GM10248 (cell line): ENCODE data around the gene CDH11.

Source experiments
- CTCF ChIA-PET: fragments of 300-600 bp; sonication (Branson Sonifier 250); formaldehyde crosslinking; extraction: SDS; loops from one replicate; lab custom pipeline; 2021; ENCODE audit warnings: antibody characterized with exemption; lab: Yijun Ruan, JAX
- POLR2A ChIA-PET: fragments of 350-650 bp; sonication (Branson Sonifier 250); formaldehyde crosslinking; extraction: SDS; loops from one replicate; lab custom pipeline; 2020; ENCODE audit warnings: antibody characterized with exemption; lab: Yijun Ruan, JAX
- DNase-seq: peaks from one replicate; pipeline ENCODE4 v3.0.0; 2012; ENCODE audit errors: extremely low spot score
- TF ChIP-seq, protein P1 (sequence below): IDR thresholded peaks from 2 replicates; pipeline ENCODE4 v1.5.1; 2012; ENCODE audit warnings: mild to moderate bottlenecking, low read depth; ENCODE audit errors: extremely low read depth, missing control alignments, control extremely low read depth

CDH11 gene

DNA sequence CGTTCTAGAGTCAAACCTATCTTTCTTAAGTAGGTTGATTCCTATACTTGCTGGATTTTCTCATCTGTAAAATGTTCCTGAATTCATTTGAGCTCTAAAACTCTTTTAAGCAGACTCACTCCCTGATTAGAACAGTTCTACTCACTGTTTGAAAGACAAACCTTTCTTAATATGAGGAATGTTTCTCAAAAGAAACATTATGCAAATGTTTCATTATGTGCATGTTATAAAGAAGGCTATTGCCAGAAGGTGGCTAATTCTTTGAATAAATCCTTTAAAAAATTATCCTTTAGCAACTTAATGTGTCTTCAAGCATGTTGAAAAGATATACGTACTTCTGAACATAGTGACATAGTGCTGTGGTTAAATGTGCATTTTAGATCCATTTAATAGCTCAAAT is 124.1 kb downstream of the CDH11 start:
- TF ChIP-seq, protein P1, sequence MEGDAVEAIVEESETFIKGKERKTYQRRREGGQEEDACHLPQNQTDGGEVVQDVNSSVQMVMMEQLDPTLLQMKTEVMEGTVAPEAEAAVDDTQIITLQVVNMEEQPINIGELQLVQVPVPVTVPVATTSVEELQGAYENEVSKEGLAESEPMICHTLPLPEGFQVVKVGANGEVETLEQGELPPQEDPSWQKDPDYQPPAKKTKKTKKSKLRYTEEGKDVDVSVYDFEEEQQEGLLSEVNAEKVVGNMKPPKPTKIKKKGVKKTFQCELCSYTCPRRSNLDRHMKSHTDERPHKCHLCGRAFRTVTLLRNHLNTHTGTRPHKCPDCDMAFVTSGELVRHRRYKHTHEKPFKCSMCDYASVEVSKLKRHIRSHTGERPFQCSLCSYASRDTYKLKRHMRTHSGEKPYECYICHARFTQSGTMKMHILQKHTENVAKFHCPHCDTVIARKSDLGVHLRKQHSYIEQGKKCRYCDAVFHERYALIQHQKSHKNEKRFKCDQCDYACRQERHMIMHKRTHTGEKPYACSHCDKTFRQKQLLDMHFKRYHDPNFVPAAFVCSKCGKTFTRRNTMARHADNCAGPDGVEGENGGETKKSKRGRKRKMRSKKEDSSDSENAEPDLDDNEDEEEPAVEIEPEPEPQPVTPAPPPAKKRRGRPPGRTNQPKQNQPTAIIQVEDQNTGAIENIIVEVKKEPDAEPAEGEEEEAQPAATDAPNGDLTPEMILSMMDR = no peak
- DNase-seq = no peak
- CTCF ChIA-PET = no interaction called here
- POLR2A ChIA-PET = no interaction called here

DNA sequence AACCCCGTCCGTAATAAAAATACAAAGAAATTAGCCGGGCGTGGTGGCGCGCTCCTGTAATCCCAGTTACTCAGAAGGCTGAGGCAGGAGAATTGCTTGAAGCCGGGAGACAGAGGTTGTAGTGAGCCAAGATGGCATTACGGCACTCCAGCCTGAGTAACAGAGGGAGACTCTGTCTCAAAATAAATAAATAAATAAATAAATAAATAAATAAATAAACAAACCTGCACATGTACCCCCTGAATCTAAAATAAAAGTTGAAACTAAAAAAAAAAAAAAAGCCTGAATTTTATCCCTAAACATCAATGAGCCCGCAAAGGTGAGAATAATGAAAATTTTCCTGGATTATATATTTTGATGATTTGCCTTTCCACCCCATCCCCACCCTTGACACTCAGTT is 124.7 kb downstream of the CDH11 start:
- ChIA-PET POLR2A (no interaction called here), CTCF (no interaction called here)
- DNase-seq = no peak
- TF ChIP-seq, protein P1 = no peak

DNA sequence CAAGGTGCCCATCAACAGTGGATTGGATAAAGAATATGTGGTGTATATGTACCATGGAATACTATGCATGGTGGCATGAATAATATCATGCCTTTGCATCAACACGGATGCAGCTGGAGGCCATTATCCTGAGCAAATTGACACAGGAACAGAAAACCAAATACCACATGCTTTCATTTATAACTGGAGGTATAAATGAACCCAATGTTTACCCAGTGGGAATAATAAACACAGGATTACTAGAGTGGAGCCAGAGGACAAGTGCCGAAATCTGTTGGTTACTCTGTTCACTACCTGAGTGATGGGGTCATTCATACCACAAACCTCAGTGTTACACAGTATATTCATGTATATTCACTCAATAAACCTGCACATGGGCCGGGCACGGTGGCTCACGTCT is 125.2 kb downstream of the CDH11 start:
- no peak for DNase-seq
- TF ChIP-seq, protein P1 = no peak
- CTCF ChIA-PET = no interaction called here
- POLR2A ChIA-PET = no interaction called here

DNA sequence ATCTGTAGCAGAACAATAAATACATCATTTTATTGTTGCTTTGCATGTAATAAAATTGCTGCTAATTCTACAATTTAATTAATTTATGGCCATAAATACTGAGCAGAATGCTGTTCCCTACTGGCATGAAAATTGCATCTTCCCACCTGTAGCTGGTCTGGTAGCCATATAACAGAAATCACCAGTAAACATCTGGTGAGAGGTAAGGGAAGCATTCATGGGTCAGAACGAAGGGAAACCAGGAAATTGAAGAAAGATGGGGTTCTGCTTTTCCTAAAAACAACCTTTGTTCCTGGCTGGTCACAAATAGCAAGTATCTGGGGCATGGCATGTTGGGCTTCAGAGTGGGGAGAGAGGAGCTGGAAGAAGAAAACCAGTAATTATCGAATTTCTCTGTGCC is 128.4 kb downstream of the CDH11 start:
- CTCF ChIA-PET = no interaction called here
- TF ChIP-seq, protein P1 = no peak
- no peak for DNase-seq
- POLR2A ChIA-PET = no interaction called here

DNA sequence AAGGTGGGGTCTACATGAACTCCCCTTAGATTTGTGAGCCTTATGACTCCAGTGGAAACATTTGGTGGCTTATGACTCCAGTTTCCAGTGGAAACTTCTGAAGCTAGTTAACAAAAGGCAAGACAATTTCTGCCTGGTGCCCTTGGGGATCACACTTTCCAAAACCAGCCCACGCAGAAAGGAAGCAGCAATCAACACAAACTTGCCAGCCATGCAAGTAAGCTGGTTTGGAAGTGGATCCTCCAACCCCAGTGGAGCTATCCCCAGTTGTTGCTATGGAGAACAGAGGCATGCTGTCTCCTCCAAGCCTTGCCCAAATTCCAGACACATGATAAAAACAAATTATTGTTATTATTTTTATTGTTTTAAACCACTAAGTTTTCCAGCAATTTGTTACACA is 130.9 kb downstream of the CDH11 start:
- no peak for DNase-seq

DNA sequence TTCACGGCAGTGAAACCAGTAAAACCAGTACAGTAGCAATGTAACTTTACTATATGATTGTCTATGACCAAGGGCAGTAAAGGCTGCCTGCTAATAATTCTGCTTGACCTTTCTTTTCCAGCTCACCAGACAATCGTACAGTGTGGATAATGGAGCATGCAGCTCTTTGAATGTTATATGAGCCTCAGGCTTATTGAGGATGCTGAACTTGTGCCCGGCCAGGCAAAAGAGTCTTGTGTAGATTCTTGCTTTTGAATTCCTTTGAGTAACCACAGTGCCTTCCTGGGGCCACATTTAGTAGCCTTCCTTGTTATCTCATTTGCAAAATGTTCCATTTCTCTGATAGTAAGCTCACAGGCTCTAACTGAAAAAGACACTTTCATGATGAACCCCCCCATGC is 131.8 kb downstream of the CDH11 start:
- TF ChIP-seq, protein P1 = no peak
- ChIA-PET POLR2A (no interaction called here), CTCF (interaction anchor here (1.0 kb wide), 1 partner anchor 21 kb away, joined by 3 read pairs; no protein-coding TSS in a partner anchor)
- no peak for DNase-seq

More for the DNA sequence above, 130.9 kb downstream of the CDH11 start:
- ChIA-PET CTCF (no interaction called here), POLR2A (no interaction called here)
- TF ChIP-seq, protein P1 = no peak

DNA sequence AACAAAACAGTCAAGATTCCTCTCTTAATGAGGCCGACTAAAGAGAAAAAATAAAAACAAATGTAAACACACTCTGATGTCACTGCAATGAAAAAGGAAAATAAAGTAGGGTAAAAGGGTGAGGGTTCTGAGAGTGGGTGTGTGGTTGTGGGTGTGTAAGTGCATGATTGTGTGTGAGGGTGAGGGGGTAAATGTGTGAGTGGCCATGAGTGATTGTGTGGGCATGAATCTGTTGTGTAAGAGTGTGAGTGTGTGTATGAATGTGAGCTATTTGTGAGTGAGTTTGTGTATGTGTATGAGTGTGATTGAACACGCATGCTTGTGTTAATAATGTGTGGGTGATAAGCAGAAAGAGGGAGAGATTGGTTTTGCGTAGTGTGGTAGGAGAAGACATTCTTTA is 132.8 kb downstream of the CDH11 start:
- POLR2A ChIA-PET = no interaction called here
- CTCF ChIA-PET = interaction anchor here (1.0 kb wide), 1 partner anchor 20 kb away, joined by 3 read pairs; no protein-coding TSS in a partner anchor
- DNase-seq = no peak
- TF ChIP-seq, protein P1 = no peak
